Muscle of leg (tissue), 11 donors: Measurements from ENCODE around the gene RAB4B. TPM values are rescaled to one million over a fixed set of nuclear protein-coding genes. Genes with fewer than 3 reads are reported as not detected.
"Not testable (repeated sequence)": the region's sequence is repeated elsewhere in the genome, so short reads cannot be mapped to it uniquely, and the experiment has no call there.

ENCODE experiments used
- DNase-seq: peaks from one replicate; pipeline ENCODE4 v3.0.0; 2013
- H3K27ac ChIP-seq: one replicate; pipeline ENCODE4 v1.5.1; 2013; ENCODE audit warnings: mild to moderate bottlenecking, low read length, control low read depth
- H3K27me3 ChIP-seq: one replicate; pipeline ENCODE4 v1.6.1; 2013; ENCODE audit warnings: low read length; ENCODE audit not compliant: control insufficient read depth, insufficient read depth
- H3K36me3 ChIP-seq: one replicate; pipeline ENCODE4 v1.6.1; 2013; ENCODE audit warnings: low read length; ENCODE audit not compliant: control insufficient read depth, insufficient read depth
- H3K4me1 ChIP-seq: one replicate; pipeline ENCODE4 v1.6.1; 2013; ENCODE audit warnings: low read length; ENCODE audit not compliant: control insufficient read depth, insufficient read depth
- H3K4me3 ChIP-seq: one replicate; pipeline ENCODE4 v1.5.1; 2013; ENCODE audit warnings: low read length, control low read depth
- H3K9me3 ChIP-seq: replicated peaks from 2 replicates; pipeline ENCODE4 v1.6.1; 2013; ENCODE audit warnings: low read depth, low read length; ENCODE audit not compliant: control insufficient read depth
- WGBS: methylation state at CpG from one replicate; pipeline ENCODE4 v1.1.5; 2013; ENCODE audit warnings: missing lambda C conversion rate; ENCODE audit not compliant: insufficient coverage; 5-methylcytosine and 5-hydroxymethylcytosine counted together
- polyA plus RNA-seq, 8 donors: library from polyadenylated mRNA; unstranded; fragments of 120-200 nt; gene quantifications; one replicate each; pipeline versions ENCODE4 v1.2.1 to v1.2.3, GENCODE V29; 2013; ENCODE audit warnings: inconsistent platforms in 1 of 8, low replicate concordance in 1 of 8; ENCODE audit not compliant: insufficient read length in 8 of 8, insufficient read depth in 1 of 8
- total RNA-seq: library from RNA; stranded (reverse); fragments of 120-200 nt; gene quantifications from one replicate; pipeline ENCODE4 v1.2.4, GENCODE V29; 2013

The RAB4B gene
- total and polyA plus RNA-seq, 9 donors: 6.0 to 11.0 (median 9.6) TPM

- H3K4me3 ChIP-seq, H3K27me3 ChIP-seq, H3K27ac ChIP-seq, H3K36me3 ChIP-seq, H3K9me3 ChIP-seq: not testable (repeated sequence)
- 80% methylated on average over 1 of the region's 6 CpGs for WGBS
- DNase-seq: peak; percentile 51
- H3K4me1 ChIP-seq: peaks cover 11% of the 10 kb centered on the region
Observed at GRCh38 chr19:40819479-40820234, 41.6 kb downstream of the RAB4B start.

DNA sequence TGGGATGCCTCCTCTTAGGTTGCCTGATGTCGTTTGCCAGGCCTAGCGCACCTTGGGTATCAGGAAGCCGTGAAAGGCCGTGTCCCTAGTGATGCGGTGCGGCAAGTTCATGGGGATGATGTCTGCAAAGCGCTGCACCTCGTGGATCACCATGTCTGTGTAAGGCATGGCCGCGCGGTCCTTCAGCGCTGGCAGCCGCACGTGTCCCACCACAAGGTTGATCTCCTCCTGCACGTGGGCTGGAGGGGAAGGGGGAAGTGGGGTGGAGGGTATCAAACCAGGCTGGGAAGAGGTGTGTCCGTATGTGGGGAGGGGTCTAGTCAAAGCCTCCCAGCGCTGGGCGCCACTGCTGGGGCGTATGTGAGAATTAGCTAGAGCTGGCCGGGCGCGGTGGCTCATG is 44.1 kb downstream of the RAB4B start:
- H3K27ac ChIP-seq: no peak overlapping the region
- H3K4me3 ChIP-seq: no peak overlapping the region
- H3K4me1 ChIP-seq: peaks cover 11% of the 10 kb centered on the region
- no peaks in the 10 kb centered on the region for H3K27me3 ChIP-seq
- H3K9me3 ChIP-seq: no peaks in the 10 kb centered on the region
- WGBS: 81% methylated on average over 17 of the region's 22 CpGs
- DNase-seq: no peak
- H3K36me3 ChIP-seq: peaks cover 6% of the 10 kb centered on the region

GRCh38 chr19:40822704-40823553 is 44.9 kb downstream of the RAB4B start:
- WGBS: 50% methylated on average over 2 of the region's 9 CpGs
- DNase-seq: peak; percentile 16
- not testable (repeated sequence) for H3K27ac ChIP-seq, H3K9me3 ChIP-seq, H3K27me3 ChIP-seq, H3K36me3 ChIP-seq, H3K4me3 ChIP-seq
- peaks cover 11% of the 10 kb centered on the region for H3K4me1 ChIP-seq

DNA sequence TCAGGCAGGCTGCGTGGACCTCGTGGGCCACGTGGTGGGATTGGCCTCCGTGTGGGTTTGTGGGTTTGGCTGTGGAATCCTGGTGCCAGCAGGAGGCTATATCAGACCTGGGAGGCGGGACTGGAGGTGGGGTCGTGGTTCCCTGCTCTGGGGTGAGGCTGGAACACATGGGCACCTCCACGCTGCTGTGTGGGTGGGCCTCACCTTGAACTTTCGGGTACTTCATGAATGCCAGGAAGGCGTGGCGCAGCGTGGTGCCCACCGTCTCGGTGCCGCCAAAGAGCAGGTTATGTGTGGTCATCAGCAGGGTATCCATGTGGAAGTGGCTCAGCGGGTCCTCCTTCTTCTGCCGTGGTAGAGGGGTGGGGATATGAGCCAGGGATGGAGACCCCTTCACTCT is 46.9 kb downstream of the RAB4B start:
- H3K27ac ChIP-seq, H3K4me3 ChIP-seq, H3K36me3 ChIP-seq, DNase-seq, H3K9me3 ChIP-seq, H3K27me3 ChIP-seq, H3K4me1 ChIP-seq: not testable (repeated sequence)
- 86% methylated on average over 8 of the region's 16 CpGs for WGBS

DNA sequence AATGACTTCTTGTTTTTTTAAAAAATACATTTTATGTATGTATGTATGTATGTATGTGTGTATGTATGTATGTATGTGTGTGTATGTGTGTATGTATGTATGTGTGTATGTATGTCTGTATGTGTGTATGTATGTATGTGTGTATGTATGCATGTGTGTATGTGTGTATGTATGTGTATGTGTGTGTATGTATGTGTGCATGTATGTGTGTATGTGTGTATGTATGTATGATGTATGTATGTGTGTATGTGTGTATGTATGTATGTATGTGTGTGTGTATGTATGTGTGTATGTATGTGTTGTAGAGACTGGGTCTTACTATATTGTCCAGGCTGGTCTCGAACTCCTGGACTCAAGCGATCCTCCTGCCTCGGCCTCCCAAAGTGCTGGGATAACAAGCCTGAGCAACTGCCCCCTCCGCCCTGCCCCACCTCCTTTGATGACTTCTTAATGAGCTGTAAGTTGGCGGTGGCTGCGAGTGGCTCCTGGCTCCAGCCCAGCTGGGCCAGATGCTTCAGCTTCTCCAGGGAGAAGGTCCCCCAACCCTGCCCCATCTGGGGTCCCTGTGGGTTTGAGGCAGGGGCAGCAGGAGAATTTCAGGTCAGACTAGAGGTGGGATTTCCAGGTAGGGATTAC is 47.5 kb downstream of the RAB4B start:
- H3K9me3 ChIP-seq, H3K27ac ChIP-seq, H3K4me3 ChIP-seq, H3K36me3 ChIP-seq, H3K27me3 ChIP-seq, DNase-seq, H3K4me1 ChIP-seq: not testable (repeated sequence)
- WGBS: no CpG with 5 or more reads among the region's 6 CpGs

GRCh38 chr19:40826312-40826698 is 48.3 kb downstream of the RAB4B start:
- not testable (repeated sequence) for H3K9me3 ChIP-seq, H3K4me1 ChIP-seq, H3K4me3 ChIP-seq, H3K27me3 ChIP-seq, H3K27ac ChIP-seq, H3K36me3 ChIP-seq, DNase-seq
- 91% methylated on average over 6 of the region's 14 CpGs for WGBS

DNA sequence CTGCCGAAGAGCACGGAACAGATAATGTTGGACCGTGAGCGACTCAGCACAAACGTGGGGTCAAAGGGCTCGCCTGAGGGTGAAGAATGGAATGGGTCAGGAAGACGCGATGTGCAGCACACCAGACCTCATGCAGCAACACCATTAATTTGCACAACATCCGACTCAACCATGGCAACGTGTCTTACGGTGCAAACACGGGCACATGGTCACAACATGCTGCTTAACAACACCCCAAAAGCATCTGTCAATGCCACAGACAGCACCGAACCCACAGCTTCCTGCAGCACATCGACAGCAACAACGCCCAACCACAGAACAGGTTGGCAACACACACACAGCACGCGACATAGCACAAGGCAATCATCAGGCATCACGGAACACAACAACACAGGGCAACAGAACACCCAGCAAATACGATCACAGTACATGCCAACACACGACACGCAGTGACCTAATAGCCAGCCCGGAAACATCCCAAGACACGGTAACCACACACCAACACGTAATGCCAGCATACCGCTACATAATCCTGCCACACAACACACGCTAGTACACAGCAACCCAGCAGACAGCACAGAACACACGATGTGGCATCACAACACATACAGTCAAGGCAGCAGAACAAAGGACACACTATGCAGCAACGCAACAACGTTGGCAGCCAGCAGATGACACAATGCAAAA is 48.8 kb downstream of the RAB4B start:
- not testable (repeated sequence) for H3K4me1 ChIP-seq, H3K27ac ChIP-seq, H3K27me3 ChIP-seq, H3K36me3 ChIP-seq, H3K4me3 ChIP-seq, DNase-seq, H3K9me3 ChIP-seq
- 84% methylated on average over 20 of the region's 29 CpGs for WGBS

- no peaks in the 10 kb centered on the region for H3K9me3 ChIP-seq
- H3K27ac ChIP-seq: no peak overlapping the region
- H3K4me3 ChIP-seq: no peak overlapping the region
- peaks cover 6% of the 10 kb centered on the region for H3K36me3 ChIP-seq
- WGBS: 87% methylated on average over 14 of the region's 22 CpGs
- no peak for DNase-seq
- no peaks in the 10 kb centered on the region for H3K27me3 ChIP-seq
- no peaks in the 10 kb centered on the region for H3K4me1 ChIP-seq
Observed at GRCh38 chr19:40827386-40828247, 49.6 kb downstream of the RAB4B start.

DNA sequence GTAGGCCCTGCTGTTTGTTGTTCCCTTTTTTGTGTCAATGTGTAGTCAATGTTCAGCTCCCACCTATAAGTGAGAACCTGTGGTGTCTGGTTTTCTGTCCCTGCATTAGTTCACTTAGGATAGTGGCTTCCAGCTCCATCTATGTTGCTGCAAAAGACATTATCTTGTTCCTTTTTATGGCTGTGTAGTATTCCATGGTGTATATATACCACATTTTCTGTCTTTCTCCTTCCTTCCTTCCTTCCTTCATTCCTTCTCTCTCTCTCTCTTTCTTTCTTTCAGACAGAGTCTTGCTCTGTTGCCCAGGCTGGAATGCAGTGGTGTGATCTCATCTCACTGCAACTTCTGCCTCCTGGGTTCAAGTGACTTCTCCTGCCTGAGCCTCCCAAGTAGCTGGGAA is 51.2 kb downstream of the RAB4B start:
- no peak overlapping the region for H3K4me3 ChIP-seq
- peaks cover 6% of the 10 kb centered on the region for H3K36me3 ChIP-seq
- H3K4me1 ChIP-seq: no peaks in the 10 kb centered on the region
- H3K27ac ChIP-seq: no peak overlapping the region
- no peak for DNase-seq
- H3K9me3 ChIP-seq: no peaks in the 10 kb centered on the region
- no peaks in the 10 kb centered on the region for H3K27me3 ChIP-seq
